GM12891 (cell line): ENCODE results near the gene TLE6.

ENCODE experiments used
- PAX5 ChIP-seq: IDR thresholded peaks from 2 replicates; pipeline ENCODE4 v1.6.1; 2011; ENCODE audit warnings: low read length, moderate library complexity, mild to moderate bottlenecking; ENCODE audit not compliant: insufficient read depth, severe bottlenecking
- POLR2A ChIP-seq: IDR thresholded peaks from 2 replicates; pipeline ENCODE4 v1.6.1; 2011; ENCODE audit warnings: low read depth, low read length, control low read depth
- POLR2AphosphoS5 ChIP-seq: IDR thresholded peaks from 2 replicates; pipeline ENCODE4 v1.6.1; 2011; ENCODE audit warnings: low read depth, low read length, control low read depth
- POU2F2 ChIP-seq: IDR thresholded peaks from 2 replicates; pipeline ENCODE4 v1.6.1; 2011; ENCODE audit warnings: low read depth, mild to moderate bottlenecking, control low read depth, low read length, moderate library complexity
- SPI1 ChIP-seq: IDR thresholded peaks from 2 replicates; pipeline ENCODE4 v1.6.1; 2011; ENCODE audit warnings: low read depth, low read length, control low read depth
- TAF1 ChIP-seq: IDR thresholded peaks from 2 replicates; pipeline ENCODE4 v1.6.1; 2011; ENCODE audit warnings: low read depth, low read length, control low read depth

DNA sequence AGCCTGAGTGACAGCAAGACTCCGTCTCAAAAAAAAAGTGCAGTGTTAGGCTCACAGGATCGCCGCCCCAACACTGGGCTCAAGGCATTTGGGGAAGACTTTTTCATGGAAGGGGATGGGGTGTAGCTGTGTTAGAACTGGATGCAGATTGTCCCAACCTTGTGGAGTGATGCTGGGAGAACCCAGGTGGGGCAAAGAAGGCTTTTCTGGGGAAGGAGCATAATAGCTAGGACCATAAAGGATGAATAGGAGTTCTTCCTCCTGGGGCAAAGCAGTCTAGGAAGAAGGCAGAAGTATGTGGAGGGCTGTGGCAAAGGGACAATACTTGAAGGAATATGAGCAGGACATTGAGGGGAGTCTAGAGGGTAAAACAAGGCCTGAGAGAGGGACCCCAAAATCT, 11.2 kb downstream of the TLE6 start:
- TF ChIP-seq POLR2A (no peak), POLR2AphosphoS5 (no peak), TAF1 (no peak), SPI1 (no peak), PAX5 (no peak), POU2F2 (no peak)
